ENCODE measurements around the gene SLC16A2.
"Not testable (repeated sequence)": the region's sequence is repeated elsewhere in the genome, so short reads cannot be mapped to it uniquely, and the experiment has no call there.

SLC16A2 gene

GRCh38 chrX:74446876-74447275, 25.6 kb downstream of the SLC16A2 start:
- no peak for DNase-seq (ENCODE audit: low read depth)

GRCh38 chrX:74448669-74449068, 27.4 kb downstream of the SLC16A2 start:
- no peak for DNase-seq (ENCODE audit: low read depth)

DNA sequence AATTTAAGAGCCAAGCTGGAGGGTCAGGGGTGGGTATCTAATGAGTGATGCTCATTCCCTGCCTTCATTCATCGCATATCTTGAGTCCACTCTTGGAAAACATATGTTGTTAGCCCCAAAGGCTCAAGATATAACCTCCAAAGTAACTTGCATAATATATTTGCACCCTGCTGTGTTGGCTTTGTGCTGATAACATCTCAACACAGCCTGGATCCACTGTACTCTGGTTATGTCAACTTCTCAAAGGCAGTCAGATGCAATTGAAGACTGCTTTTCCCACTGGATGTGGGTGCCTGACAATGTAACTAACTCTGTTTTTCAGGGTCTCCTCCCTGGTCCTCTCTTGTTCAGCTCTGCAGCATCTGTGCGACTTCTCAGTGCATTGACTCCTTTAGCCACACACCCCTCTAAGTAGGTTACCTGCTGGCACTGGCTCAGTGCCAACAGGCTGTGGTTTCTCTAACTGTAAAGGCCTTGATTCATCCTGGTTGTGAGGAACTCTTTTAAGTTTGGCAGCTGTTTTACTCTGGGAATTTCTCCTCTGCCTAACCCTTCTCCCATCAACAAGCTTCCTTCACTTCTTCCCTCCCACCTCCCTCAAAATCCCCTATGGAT, 28.1 kb downstream of the SLC16A2 start:
- no peak for DNase-seq (ENCODE audit: low read depth)

DNA sequence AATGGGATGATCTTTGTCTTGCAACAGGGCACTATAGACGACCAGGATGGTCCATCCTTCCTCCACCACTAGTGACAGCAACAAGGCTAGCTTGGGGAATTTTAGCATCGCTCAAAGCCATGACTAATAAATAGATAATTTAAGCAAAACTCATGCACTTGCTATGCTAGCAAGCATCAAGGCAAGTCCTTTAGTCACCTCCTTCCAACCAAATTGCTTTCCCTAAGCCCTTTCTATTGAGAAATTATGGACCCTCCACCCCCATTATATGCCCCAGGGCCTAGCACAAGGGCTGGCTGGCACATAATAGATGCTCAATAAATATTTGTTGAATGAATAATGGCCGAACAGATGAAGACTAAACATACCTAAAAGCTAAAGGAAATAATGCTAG, 28.6 kb downstream of the SLC16A2 start:
- peak; percentile 23 for DNase-seq (ENCODE audit: low read depth)

GRCh38 chrX:74450803-74451449, 29.6 kb downstream of the SLC16A2 start:
- DNase-seq (ENCODE audit: low read depth): peak; percentile 66

DNA sequence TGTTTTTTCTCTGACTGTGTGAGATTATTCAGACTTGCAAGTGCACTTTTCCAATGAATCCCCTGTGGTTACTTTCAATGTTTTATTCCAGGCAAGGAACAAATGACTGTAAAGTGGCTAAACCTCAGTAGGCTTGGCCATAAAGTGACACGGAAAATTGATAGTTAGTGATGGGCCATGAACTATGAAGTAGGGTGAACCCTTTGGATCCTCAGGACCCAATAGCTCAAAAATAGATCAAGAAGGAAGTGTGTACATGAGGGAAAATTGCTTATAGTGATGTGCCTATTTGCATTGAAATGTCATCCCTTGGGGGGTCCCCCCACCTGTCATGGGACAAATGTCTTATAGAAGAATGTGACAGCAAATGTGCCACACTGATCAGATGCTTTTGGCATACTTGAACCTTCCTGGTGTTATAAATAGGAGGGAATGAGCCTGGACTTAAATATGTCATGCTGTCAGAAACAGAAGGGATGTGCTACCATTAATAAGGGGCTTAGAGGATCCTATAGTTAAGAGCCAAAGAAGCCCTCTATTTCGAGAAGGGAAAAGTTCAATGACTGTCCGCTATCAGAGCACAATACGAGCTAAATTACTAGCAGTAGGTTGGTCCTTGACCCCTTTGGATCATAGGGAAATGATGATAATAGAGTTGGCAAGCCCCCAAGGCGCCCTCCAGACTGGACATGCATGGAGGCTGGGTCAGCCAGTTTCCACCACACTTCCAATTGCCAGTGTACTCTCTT, 30.3 kb downstream of the SLC16A2 start:
- no peak for DNase-seq (ENCODE audit: low read depth)

DNA sequence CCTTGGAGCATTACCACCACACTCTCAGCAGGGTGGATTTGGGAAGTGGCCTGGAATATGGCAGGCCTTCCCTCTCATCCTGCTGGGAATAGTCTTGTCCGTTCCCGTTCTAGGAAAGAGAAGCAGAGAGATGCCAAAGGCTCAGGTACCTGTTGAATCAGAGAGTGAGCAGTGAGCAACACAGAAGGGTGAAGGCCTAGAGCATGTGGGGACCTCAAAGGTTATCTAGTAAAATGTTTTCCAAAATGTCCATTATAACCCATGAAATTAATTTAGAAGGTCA, 30.8 kb downstream of the SLC16A2 start:
- no peak for DNase-seq (ENCODE audit: low read depth)

DNA sequence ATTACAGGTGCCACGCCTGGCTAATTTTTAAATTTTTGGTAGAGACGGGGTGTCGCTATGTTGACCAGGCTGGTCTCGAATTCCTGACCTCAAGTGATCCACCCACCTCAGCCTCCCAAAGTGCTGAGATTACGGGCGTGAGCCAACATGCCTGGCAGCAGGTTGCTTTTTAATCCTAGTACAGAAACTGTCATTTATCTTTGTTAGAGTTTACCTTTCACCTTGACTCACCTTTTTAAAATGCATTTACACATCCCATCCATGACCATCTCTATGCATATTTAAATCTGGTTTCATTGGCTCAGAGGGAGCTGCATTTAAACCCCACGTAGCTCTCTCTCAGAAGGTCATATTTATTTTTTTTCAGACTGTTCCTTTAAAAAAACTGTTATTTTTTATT, 31.9 kb downstream of the SLC16A2 start:
- DNase-seq (ENCODE audit: low read depth): no peak

GRCh38 chrX:74454233-74454632, 32.9 kb downstream of the SLC16A2 start:
- DNase-seq (ENCODE audit: low read depth): not testable (repeated sequence)

- peak; percentile 45 for DNase-seq (ENCODE audit: low read depth)
These were observed 37.4 kb downstream of the SLC16A2 start for GRCh38 chrX:74458736-74459135.

- DNase-seq (ENCODE audit: low read depth): no peak
These were observed 40.1 kb downstream of the SLC16A2 start for GRCh38 chrX:74461384-74461783.

DNA sequence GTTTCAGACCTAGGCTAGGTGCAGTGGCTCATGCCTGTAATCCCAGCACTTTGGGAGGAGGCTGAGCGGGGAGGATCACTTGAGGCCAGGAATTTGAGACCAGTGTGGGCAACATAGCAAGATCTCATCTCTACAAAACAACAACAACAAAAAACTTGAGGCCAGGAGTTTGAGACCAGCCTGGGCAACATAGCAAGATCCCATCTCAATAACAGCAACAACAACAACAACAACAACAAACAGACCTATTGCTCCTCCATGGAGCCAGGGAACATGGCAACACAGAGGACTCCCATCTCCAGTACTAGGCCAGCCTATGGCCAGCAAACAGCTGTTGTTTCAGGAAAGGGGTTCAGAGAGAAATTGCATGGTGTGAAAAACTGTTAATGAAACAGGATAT, 43.4 kb downstream of the SLC16A2 start:
- DNase-seq (ENCODE audit: low read depth): no peak

- DNase-seq (ENCODE audit: low read depth): peak; percentile 11
These were observed 44.1 kb downstream of the SLC16A2 start for GRCh38 chrX:74465424-74465823.

GRCh38 chrX:74467656-74468055, 46.4 kb downstream of the SLC16A2 start:
- no peak for DNase-seq (ENCODE audit: low read depth)

DNA sequence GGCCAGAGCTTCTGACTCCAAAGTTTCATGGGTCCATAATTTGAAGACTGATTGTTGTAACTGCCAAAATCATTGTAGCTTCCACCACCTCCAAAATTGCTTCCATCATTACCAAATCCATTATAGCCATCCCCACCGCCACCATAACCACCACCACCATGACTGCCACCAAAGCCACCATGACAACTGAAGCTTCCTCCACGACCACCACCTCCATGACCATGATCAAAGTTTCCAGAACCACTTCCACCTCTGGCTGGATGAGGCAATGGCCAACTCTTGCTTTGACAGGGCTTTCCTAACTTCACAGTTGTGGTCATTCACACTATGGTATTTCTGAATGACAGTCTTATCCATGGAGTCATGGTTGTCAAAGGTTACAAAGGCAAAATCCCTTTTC, 51.8 kb downstream of the SLC16A2 start:
- not testable (repeated sequence) for DNase-seq (ENCODE audit: low read depth)

DNA sequence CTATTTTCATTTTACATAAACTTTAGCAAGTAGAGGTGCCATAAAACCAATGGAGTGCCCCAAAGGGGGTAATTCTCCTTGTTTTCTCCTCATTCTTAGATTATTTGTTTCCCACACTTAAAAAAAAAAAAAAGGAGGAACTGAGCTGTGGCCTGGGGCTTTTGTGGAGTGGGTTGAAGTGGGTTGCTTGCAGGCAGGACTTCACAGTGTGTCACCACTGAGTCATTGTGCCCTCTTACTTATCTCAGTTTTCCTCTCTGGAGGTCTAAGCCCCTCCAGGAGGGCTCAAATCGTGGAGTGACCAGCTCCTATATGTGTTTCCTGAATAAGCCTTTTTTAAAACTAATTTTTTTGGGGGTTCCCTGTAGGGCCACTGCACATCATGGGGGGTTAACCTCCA, 69.0 kb downstream of the SLC16A2 start:
- DNase-seq (ENCODE audit: low read depth): no peak

GRCh38 chrX:74492720-74493201, 71.5 kb downstream of the SLC16A2 start:
- no peak for DNase-seq (ENCODE audit: low read depth)

DNA sequence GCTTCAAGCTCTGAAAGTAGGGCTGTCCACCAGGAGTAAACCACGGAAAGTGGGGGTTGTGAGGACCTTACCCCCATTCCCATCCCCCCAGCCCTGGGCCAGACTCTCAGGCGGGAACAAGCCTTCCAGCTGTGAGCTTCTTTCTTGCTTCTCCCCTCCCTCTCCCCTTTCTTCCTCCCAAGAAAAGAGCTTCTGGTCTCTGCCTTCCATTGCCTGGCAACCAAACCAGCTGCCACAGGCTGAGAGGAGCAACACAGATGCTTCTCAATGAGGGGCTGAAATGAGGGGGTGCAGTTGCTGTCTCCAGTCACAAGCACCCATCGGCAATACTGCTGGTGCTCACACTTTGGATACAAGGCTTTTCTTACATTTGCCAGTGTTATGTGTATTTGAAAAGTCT, 72.5 kb downstream of the SLC16A2 start:
- no peak for DNase-seq (ENCODE audit: low read depth)

- DNase-seq (ENCODE audit: low read depth): no peak
These were observed 77.6 kb downstream of the SLC16A2 start for GRCh38 chrX:74498924-74499323.

DNA sequence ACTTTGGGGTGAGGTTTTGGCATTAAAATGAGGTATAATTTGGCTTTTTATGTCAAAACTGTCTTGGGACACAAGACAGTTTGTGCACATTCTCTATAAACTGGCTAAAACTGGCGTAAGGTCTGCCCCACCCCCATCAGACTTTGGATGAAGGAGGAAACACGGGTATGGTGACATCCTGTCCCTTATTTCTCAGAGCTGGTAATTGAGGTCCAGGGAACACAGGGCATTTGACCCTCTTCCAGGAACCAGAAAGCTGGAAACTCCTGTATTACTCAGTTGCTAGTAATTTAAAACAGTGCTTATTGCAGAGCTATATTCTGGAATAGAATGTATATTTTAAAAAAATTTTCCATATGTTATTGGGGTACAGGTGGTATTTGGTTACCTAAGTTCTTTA, 78.8 kb downstream of the SLC16A2 start:
- DNase-seq (ENCODE audit: low read depth): no peak

DNA sequence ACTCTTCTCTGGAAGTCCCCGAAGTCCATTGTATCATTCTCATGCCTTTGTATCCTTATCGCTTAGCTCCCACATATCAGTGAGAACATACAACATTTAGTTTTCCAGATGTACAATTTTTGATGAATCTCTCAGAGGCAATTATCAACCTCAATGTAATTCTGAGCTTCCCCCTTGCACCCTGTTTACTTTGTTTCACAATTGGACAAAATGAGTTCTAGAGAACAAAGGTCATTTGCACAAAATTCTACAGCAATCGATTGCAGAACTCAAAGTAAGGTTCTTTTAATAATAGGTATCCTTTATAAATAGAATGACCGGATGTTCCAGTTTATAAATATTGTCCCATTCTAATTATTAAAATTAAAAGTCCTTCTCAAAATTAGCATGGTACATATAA, 79.3 kb downstream of the SLC16A2 start:
- no peak for DNase-seq (ENCODE audit: low read depth)

DNA sequence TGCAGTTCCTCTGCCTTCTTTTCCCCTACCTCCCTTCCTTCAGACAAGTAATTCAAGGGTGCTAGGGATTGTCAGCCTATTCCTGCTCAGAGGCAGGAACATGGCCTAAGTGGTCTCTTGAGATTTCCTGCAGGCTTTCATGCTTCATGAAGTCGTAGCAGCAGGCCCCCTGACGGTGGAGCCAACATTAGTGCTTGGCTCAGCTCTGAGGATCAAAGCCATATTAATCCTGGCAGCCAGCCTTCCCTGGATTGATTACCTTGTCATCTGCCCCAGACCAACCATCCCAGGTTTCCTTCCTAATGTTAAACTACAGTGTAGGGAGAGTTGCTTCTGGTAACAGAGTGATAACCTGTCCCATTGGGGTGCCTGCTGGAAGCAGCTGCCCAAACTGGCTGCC, 84.1 kb downstream of the SLC16A2 start:
- DNase-seq (ENCODE audit: low read depth): no peak

DNA sequence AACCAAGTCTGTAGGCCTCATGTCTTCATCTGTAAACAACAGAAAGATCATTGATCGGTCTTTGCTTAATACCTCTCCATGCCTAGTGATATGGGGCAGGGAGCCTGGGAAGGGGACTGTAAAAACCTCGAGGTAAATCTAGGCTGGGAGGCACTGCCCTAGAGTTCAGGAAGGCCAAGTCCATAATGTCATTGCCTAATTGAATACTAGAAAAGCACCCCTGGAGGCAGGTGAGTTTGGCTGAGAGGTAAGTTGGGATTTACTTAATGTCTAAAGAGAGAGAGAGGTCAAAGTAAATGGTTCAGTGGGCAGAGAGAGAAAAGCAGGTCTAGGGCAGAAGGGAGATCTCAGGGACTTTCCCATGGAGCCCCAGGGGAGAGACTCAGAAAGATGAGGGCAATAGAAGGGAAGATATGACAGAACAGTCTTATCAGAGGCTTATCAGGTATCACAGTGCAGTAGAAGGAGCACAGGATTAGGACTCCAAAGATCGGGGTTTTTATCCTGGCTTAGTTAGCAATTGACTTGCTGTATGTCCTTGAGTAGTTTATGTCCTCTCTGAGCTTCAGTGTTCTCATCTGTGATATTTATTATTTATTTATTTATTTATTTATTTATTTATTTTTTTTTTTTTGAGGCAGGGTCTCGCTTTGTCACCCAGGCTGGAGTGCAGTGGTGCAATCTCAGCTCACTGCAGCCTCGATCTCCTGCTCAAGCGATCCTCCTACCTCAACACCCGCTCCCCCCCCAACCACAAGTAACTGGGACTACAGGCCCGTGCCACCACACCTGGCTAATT, 85.2 kb downstream of the SLC16A2 start:
- no peak for DNase-seq (ENCODE audit: low read depth)

All from GM04504 (cell line).